ENCODE results near the gene SLC16A12.

The SLC16A12 gene

GRCh38 chr10:89535171-89536012 is at the start of gene SLC16A12:
TSS of gene SLC16A12 (minus strand) at chr10:89535594. CDS start at chr10:89462578, 73,016 bp downstream.
- DNase-seq (ENCODE audit: low spot score) = no peak

- DNase-seq (ENCODE audit: low spot score) = no peak
Measured at GRCh38 chr10:89582022-89582421, 46.6 kb upstream of the SLC16A12 start.

GRCh38 chr10:89580243-89580642 is 44.8 kb upstream of the SLC16A12 start:
- no peak for DNase-seq (ENCODE audit: low spot score)

- DNase-seq (ENCODE audit: low spot score) = no peak
Measured at GRCh38 chr10:89576696-89577095, 41.3 kb upstream of the SLC16A12 start.

GRCh38 chr10:89576022-89576421 is 40.6 kb upstream of the SLC16A12 start:
- DNase-seq (ENCODE audit: low spot score) = no peak

- DNase-seq (ENCODE audit: low spot score) = no peak
Measured at GRCh38 chr10:89575031-89575430, 39.6 kb upstream of the SLC16A12 start.

- no peak for DNase-seq (ENCODE audit: low spot score)
Measured at GRCh38 chr10:89574368-89574767, 39.0 kb upstream of the SLC16A12 start.

GRCh38 chr10:89567576-89568245 is 32.3 kb upstream of the SLC16A12 start:
- no peak for DNase-seq (ENCODE audit: low spot score)

GRCh38 chr10:89566992-89567391 is 31.6 kb upstream of the SLC16A12 start:
- no peak for DNase-seq (ENCODE audit: low spot score)

- no peak for DNase-seq (ENCODE audit: low spot score)
Measured at GRCh38 chr10:89566095-89566950, 30.9 kb upstream of the SLC16A12 start.

- DNase-seq (ENCODE audit: low spot score) = no peak
Measured at GRCh38 chr10:89565180-89565579, 29.8 kb upstream of the SLC16A12 start.

- DNase-seq (ENCODE audit: low spot score) = peak; percentile 18
Measured at GRCh38 chr10:89563861-89564478, 28.6 kb upstream of the SLC16A12 start.

GRCh38 chr10:89563311-89563710 is 27.9 kb upstream of the SLC16A12 start:
- DNase-seq (ENCODE audit: low spot score) = no peak

GRCh38 chr10:89556600-89556999 is 21.2 kb upstream of the SLC16A12 start:
- DNase-seq (ENCODE audit: low spot score) = no peak

GRCh38 chr10:89555688-89556445 is 20.5 kb upstream of the SLC16A12 start:
- DNase-seq (ENCODE audit: low spot score) = no peak

GRCh38 chr10:89554433-89554832 is 19.0 kb upstream of the SLC16A12 start:
- no peak for DNase-seq (ENCODE audit: low spot score)

GRCh38 chr10:89553064-89553734 is 17.8 kb upstream of the SLC16A12 start:
- DNase-seq (ENCODE audit: low spot score) = no peak

- no peak for DNase-seq (ENCODE audit: low spot score)
Measured at GRCh38 chr10:89552213-89552612, 16.8 kb upstream of the SLC16A12 start.

GRCh38 chr10:89550509-89550908 is 15.1 kb upstream of the SLC16A12 start:
- DNase-seq (ENCODE audit: low spot score) = no peak

- DNase-seq (ENCODE audit: low spot score) = no peak
Measured at GRCh38 chr10:89549510-89549909, 14.1 kb upstream of the SLC16A12 start.

- DNase-seq (ENCODE audit: low spot score) = no peak
Measured at GRCh38 chr10:89548673-89549072, 13.3 kb upstream of the SLC16A12 start.
